Esophagus squamous epithelium (tissue), 4 donors: ENCODE measurements around the gene ZC3H13.

Experiments used
- POLR2A ChIP-seq, 4 donors: fragments of 450-650 bp; IDR thresholded peaks; one replicate each; pipeline ENCODE4 v1.6.1; 2017; ENCODE audit warnings: antibody characterized with exemption in 4 of 4, mild to moderate bottlenecking in 4 of 4, moderate library complexity in 3 of 4
- TF ChIP-seq, protein P1 (sequence below), 6 experiments: fragments of 450-650 bp in 4 of 6; fragments of 200-600 bp in 2 of 6; sonication (generic) in 2 of 6; IDR thresholded peaks; one replicate each; pipeline ENCODE4 v1.5.1; 2016 to 2019; ENCODE audit warnings: antibody characterized with exemption in 6 of 6, mild to moderate bottlenecking in 4 of 6, moderate library complexity in 4 of 6

DNA sequence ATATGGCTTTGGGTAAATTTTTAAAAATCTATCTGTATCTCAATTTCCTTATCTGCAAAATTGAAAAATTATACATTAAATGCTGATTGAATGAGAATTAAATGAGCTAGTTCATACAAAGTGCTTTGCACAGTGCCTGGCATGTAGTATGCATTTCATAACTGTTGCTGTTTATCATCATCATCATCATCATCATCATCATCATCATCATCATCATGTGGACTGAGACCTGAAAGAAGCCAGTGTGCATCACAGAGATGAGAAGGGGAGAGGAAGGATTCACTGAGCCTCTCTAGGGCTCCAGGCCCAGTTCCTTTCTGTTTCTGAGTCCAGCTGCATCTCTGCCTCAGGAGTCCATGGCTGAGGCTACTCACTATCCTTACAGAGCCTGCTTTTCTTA is 6.9 kb upstream of the ZC3H13 start:
- TF ChIP-seq, protein P1, sequence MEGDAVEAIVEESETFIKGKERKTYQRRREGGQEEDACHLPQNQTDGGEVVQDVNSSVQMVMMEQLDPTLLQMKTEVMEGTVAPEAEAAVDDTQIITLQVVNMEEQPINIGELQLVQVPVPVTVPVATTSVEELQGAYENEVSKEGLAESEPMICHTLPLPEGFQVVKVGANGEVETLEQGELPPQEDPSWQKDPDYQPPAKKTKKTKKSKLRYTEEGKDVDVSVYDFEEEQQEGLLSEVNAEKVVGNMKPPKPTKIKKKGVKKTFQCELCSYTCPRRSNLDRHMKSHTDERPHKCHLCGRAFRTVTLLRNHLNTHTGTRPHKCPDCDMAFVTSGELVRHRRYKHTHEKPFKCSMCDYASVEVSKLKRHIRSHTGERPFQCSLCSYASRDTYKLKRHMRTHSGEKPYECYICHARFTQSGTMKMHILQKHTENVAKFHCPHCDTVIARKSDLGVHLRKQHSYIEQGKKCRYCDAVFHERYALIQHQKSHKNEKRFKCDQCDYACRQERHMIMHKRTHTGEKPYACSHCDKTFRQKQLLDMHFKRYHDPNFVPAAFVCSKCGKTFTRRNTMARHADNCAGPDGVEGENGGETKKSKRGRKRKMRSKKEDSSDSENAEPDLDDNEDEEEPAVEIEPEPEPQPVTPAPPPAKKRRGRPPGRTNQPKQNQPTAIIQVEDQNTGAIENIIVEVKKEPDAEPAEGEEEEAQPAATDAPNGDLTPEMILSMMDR (IDR thresholded peaks at IDR 0.05), result no peak
- TF ChIP-seq POLR2A (IDR thresholded peaks at IDR 0.05), result no peak
